A549 (cell line): ENCODE measurements around the gene ANKRD12. TPM values are rescaled to one million over a fixed set of nuclear protein-coding genes. Genes with fewer than 3 reads are reported as not detected.

Experiments used
- ATAC-seq, 2 experiments: fragments of 200-7000 bp in 1 of 2; fragments of >200 bp in 1 of 2; cut with Nextera tagmentation in 1 of 2; cut with Tn5 transposase in 1 of 2; 3 replicates each; pipeline versions ENCODE4 v1.8.0 to v1.9.1; 2018 to 2020; ENCODE audit warnings: mild to moderate bottlenecking in 1 of 2, moderate library complexity in 1 of 2
- CTCF ChIA-PET: fragments of 300-600 bp; sonication (Branson Sonifier 250); formaldehyde crosslinking; extraction: SDS; loops from one replicate; lab custom pipeline; 2021; ENCODE audit warnings: antibody characterized with exemption, inconsistent platforms; lab: Yijun Ruan, JAX
- POLR2A ChIA-PET: fragments of 350-600 bp; formaldehyde crosslinking; extraction: SDS; loops from one replicate; lab custom pipeline; 2021; ENCODE audit warnings: antibody characterized with exemption, inconsistent platforms; lab: Yijun Ruan, JAX
- DNase-seq, 2 experiments: peaks; one replicate each; pipeline versions ENCODE4 v3.0.0 to v3.0.0-alpha.2; 2011 to 2016; ENCODE audit warnings: low read depth in 1 of 2, low spot score in 1 of 2
- FAIRE-seq: peaks from 2 replicates; lab custom pipeline; 2011; peaks lifted over from hg19 to GRCh38; lab: Jason Lieb, UNC
- H3K27ac ChIP-seq, 2 experiments: fragments of >200 bp; sonication (Bioruptor Twin); formaldehyde crosslinking; 3 replicates each; pipeline ENCODE4 v1.5.1; 2016 to 2017
- H3K4me1 ChIP-seq: fragments of >200 bp; sonication (Bioruptor Twin); formaldehyde crosslinking; 3 replicates; pipeline ENCODE4 v1.6.1; 2016
- H3K4me2 ChIP-seq: fragments of >200 bp; sonication (Bioruptor Twin); formaldehyde crosslinking; 3 replicates; pipeline ENCODE4 v1.6.1; 2016
- H3K4me3 ChIP-seq: fragments of >200 bp; sonication (Bioruptor Twin); formaldehyde crosslinking; 3 replicates; pipeline ENCODE4 v1.5.1; 2016
- H3K9me3 ChIP-seq: fragments of >200 bp; sonication (Bioruptor Twin); formaldehyde crosslinking; 3 replicates; pipeline ENCODE4 v1.6.1; 2016
- BHLHE40 ChIP-seq: IDR thresholded peaks from 2 replicates; pipeline ENCODE4 v1.6.1; 2012; ENCODE audit warnings: low read depth, low read length, inconsistent platforms
- CBX2 ChIP-seq: fragments of 200-600 bp; sonication (generic); IDR thresholded peaks from 2 replicates; pipeline ENCODE4 v1.6.1; 2016; ENCODE audit warnings: low read depth, mild to moderate bottlenecking, borderline replicate concordance
- CBX8 ChIP-seq: fragments of 200-600 bp; sonication (generic); IDR thresholded peaks from 2 replicates; pipeline ENCODE4 v1.6.1; 2016
- CHD4 ChIP-seq: fragments of 200-600 bp; sonication (generic); IDR thresholded peaks from 2 replicates; pipeline ENCODE4 v1.6.1; 2016; ENCODE audit warnings: antibody characterized with exemption, mild to moderate bottlenecking, borderline replicate concordance
- EHF ChIP-seq: fragments of 250-450 bp; sonication (Bioruptor Pico); IDR thresholded peaks from 2 replicates; pipeline ENCODE4 v1.5.0; 2020; ENCODE audit warnings: mild to moderate bottlenecking
- EHMT2 ChIP-seq: fragments of 200-600 bp; sonication (generic); IDR thresholded peaks from 2 replicates; pipeline ENCODE4 v1.6.1; 2016; ENCODE audit warnings: antibody characterized with exemption, low read depth, mild to moderate bottlenecking, moderate library complexity
- FOSB ChIP-seq: fragments of 250-450 bp; sonication (Bioruptor Pico); IDR thresholded peaks from 2 replicates; pipeline ENCODE4 v1.5.0; 2020; ENCODE audit warnings: mild to moderate bottlenecking, moderate library complexity
- HEYL ChIP-seq: fragments of 250-450 bp; sonication (Bioruptor Pico); IDR thresholded peaks from 2 replicates; pipeline ENCODE4 v1.8.0; 2021; ENCODE audit warnings: mild to moderate bottlenecking, moderate library complexity
- HOXB5 ChIP-seq: fragments of 250-450 bp; sonication (Bioruptor Pico); IDR thresholded peaks from 2 replicates; pipeline ENCODE4 v1.5.0; 2020; ENCODE audit warnings: mild to moderate bottlenecking, moderate library complexity
- JUN ChIP-seq, 2 experiments: fragments of >200 bp; sonication (Bioruptor Twin); formaldehyde crosslinking; IDR thresholded peaks; 2 replicates in 1 of 2; 3 replicates in 1 of 2; pipeline ENCODE4 v1.6.1; 2016 to 2017
- KDM1A ChIP-seq: fragments of 200-600 bp; sonication (generic); IDR thresholded peaks from 2 replicates; pipeline ENCODE4 v1.6.1; 2016; ENCODE audit warnings: low read depth, mild to moderate bottlenecking
- MAFK ChIP-seq: fragments of 450-650 bp; IDR thresholded peaks from 2 replicates; pipeline ENCODE4 v1.6.1; 2014; ENCODE audit not compliant: partially characterized antibody
- NFE2L2 ChIP-seq: fragments of 150-350 bp; conservative IDR thresholded peaks from 2 replicates; pipeline ENCODE4 v1.6.1; 2014; ENCODE audit warnings: low read length
- NR3C1 ChIP-seq: fragments of >200 bp; sonication (Bioruptor Twin); formaldehyde crosslinking; IDR thresholded peaks from 3 replicates; pipeline ENCODE4 v1.6.1; 2017
- POLR2AphosphoS2 ChIP-seq: conservative IDR thresholded peaks from 2 replicates; pipeline ENCODE4 v1.6.1; 2012; ENCODE audit warnings: low read length, improper control_type of control experiment, inconsistent platforms
- RARB ChIP-seq: fragments of 250-450 bp; sonication (Bioruptor Pico); IDR thresholded peaks from 2 replicates; pipeline ENCODE4 v1.8.0; 2021; ENCODE audit warnings: mild to moderate bottlenecking, moderate library complexity
- SMC3 ChIP-seq: fragments of >200 bp; sonication (Bioruptor Twin); formaldehyde crosslinking; IDR thresholded peaks from 3 replicates; pipeline ENCODE4 v1.6.1; 2018; ENCODE audit warnings: inconsistent platforms
- TFCP2L1 ChIP-seq: fragments of 250-450 bp; sonication (Bioruptor Pico); IDR thresholded peaks from 2 replicates; pipeline ENCODE4 v1.5.0; 2021; ENCODE audit warnings: mild to moderate bottlenecking
- WGBS: methylation state at CpG from one replicate; pipeline ENCODE4 v1.1.6; 2017; ENCODE audit errors: missing lambda C conversion rate; 5-methylcytosine and 5-hydroxymethylcytosine counted together
- polyA plus RNA-seq, 4 experiments: library from polyadenylated mRNA; depleted of rRNA in 3 of 4; stranded (reverse); fragments of >200 nt; fragmentation: RNase III in 1 of 4; extraction: RNeasy Plus Mini Kit Qiagen cat#74134 plus additional on column Dnase treatment in 1 of 4; gene quantifications; 2 replicates in 3 of 4; 3 replicates in 1 of 4; pipeline ENCODE4 v1.2.3, GENCODE V29; 2011 to 2017
- TF ChIP-seq, protein P1 (sequence below): IDR thresholded peaks from 2 replicates; pipeline ENCODE4 v1.6.1; 2012
- TF ChIP-seq, protein P2 (sequence below): IDR thresholded peaks from 2 replicates; pipeline ENCODE4 v1.6.1; 2012; ENCODE audit warnings: low read depth, borderline replicate concordance
- TF ChIP-seq, protein P3 (sequence below): fragments of 250-450 bp; sonication (Bioruptor Pico); IDR thresholded peaks from 2 replicates; pipeline ENCODE4 v1.5.0; 2021; ENCODE audit warnings: mild to moderate bottlenecking, moderate library complexity, borderline replicate concordance
- TF ChIP-seq, protein P4 (sequence below): fragments of 250-450 bp; sonication (Bioruptor Pico); IDR thresholded peaks from 2 replicates; pipeline ENCODE4 v1.5.0; 2020; ENCODE audit warnings: low read depth, mild to moderate bottlenecking, moderate library complexity
- TF ChIP-seq, protein P5 (sequence below): IDR thresholded peaks from 2 replicates; pipeline ENCODE4 v1.6.1; 2012

Gene ANKRD12
- polyA plus RNA-seq, 2 of the 4 experiments (the other 2 are of a cell fraction), result 2.7 to 7.3 TPM

DNA sequence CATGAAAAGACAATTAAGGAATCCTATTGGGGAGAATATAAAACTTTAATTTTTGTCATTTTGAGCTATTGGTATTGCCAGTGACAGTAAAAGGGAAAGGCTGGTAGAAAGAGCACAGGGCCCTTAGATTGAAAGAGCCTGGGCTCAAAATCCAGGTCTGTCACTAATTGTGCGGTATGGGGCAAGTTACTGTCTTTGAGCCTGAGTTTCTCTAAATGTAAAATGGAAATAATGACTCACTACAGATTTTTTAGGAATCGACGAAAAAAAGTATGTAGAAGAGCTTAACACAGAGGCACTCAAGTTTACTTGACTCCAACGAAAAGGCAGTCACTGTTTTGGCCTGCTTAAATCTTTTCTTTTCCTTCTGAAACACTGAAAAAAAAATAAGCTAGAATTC lies 27.1 kb upstream of the ANKRD12 start:
- ChIA-PET POLR2A (no interaction called here), CTCF (interaction anchor here (0.6 to 1.4 kb wide), 6 partner anchors 9 to 408 kb away, joined by 3 to 5 read pairs (median 4); no protein-coding TSS in a partner anchor)
- FAIRE-seq (no peak), DNase-seq (no peak), ATAC-seq (no peak)
- Histone ChIP-seq H3K4me3 (no peak overlapping the region), H3K9me3 (no peaks in the 10 kb centered on the region), H3K4me2 (no peak overlapping the region), H3K27ac (no peak overlapping the region), H3K4me1 (peaks cover 43% of the 10 kb centered on the region)
- WGBS, result 87% methylated on average over 4 of the region's 4 CpGs
- TF ChIP-seq TFCP2L1 (CRISPR knock-in tag) (no peak), HEYL (CRISPR knock-in tag) (no peak), MAFK (no peak), FOSB (no peak), POLR2AphosphoS2 (no peak), SMC3 (no peak), EHMT2 (no peak), HOXB5 (no peak), CBX8 (no peak), CHD4 (no peak), EHF (CRISPR knock-in tag) (no peak), NFE2L2 (no peak), KDM1A (no peak)
- TF ChIP-seq, protein P1, sequence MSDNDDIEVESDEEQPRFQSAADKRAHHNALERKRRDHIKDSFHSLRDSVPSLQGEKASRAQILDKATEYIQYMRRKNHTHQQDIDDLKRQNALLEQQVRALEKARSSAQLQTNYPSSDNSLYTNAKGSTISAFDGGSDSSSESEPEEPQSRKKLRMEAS, result no peak
- TF ChIP-seq, protein P2, sequence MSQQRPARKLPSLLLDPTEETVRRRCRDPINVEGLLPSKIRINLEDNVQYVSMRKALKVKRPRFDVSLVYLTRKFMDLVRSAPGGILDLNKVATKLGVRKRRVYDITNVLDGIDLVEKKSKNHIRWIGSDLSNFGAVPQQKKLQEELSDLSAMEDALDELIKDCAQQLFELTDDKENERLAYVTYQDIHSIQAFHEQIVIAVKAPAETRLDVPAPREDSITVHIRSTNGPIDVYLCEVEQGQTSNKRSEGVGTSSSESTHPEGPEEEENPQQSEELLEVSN, result no peak
- TF ChIP-seq, protein P3, sequence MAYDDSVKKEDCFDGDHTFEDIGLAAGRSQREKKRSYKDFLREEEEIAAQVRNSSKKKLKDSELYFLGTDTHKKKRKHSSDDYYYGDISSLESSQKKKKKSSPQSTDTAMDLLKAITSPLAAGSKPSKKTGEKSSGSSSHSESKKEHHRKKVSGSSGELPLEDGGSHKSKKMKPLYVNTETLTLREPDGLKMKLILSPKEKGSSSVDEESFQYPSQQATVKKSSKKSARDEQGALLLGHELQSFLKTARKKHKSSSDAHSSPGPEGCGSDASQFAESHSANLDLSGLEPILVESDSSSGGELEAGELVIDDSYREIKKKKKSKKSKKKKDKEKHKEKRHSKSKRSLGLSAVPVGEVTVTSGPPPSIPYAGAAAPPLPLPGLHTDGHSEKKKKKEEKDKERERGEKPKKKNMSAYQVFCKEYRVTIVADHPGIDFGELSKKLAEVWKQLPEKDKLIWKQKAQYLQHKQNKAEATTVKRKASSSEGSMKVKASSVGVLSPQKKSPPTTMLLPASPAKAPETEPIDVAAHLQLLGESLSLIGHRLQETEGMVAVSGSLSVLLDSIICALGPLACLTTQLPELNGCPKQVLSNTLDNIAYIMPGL (CRISPR knock-in tag), result no peak
- TF ChIP-seq, protein P4, sequence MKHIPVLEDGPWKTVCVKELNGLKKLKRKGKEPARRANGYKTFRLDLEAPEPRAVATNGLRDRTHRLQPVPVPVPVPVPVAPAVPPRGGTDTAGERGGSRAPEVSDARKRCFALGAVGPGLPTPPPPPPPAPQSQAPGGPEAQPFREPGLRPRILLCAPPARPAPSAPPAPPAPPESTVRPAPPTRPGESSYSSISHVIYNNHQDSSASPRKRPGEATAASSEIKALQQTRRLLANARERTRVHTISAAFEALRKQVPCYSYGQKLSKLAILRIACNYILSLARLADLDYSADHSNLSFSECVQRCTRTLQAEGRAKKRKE, result no peak
- TF ChIP-seq, protein P5, sequence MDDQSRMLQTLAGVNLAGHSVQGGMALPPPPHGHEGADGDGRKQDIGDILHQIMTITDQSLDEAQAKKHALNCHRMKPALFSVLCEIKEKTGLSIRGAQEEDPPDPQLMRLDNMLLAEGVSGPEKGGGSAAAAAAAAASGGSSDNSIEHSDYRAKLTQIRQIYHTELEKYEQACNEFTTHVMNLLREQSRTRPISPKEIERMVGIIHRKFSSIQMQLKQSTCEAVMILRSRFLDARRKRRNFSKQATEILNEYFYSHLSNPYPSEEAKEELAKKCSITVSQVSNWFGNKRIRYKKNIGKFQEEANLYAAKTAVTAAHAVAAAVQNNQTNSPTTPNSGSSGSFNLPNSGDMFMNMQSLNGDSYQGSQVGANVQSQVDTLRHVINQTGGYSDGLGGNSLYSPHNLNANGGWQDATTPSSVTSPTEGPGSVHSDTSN, result no peak

DNA sequence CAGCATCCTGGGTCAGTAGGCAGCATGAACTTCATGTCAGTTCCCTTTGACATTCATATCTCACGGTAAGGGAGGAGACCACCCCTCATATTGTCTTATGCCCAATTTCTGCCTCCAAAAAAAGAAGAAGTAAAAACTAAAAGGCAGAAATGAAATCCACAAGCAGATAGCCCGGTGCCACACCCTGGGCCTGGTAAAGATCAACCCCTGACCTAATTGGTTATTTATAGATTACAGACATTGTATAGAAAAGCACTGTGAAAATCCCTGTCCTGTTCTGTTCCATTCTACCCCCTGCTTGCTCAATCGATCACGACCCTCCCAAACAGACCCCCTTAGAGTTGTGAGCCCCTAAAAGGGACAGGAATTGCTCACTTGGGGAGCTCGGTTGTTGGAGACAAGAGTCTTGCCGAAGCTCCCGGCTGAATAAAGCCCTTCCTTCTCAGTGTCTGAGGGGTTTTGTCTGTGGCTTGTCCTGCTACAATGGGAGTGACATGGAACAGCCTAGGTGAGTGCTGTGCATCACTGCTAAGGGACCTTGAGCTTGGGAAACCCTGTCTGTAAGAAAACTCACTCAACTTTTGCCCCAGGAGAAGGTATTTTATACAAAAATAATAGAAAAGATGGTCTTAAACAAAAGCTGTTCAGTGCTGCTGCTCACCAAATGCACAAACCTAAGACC lies 23.0 kb upstream of the ANKRD12 start:
- no peak overlapping the region for H3K27ac ChIP-seq
- DNase-seq, result no peak
- CTCF ChIA-PET, result interaction anchor here (0.6 to 1.6 kb wide), 2 partner anchors 10 to 25 kb away, joined by 4 to 6 read pairs; no protein-coding TSS in a partner anchor

DNA sequence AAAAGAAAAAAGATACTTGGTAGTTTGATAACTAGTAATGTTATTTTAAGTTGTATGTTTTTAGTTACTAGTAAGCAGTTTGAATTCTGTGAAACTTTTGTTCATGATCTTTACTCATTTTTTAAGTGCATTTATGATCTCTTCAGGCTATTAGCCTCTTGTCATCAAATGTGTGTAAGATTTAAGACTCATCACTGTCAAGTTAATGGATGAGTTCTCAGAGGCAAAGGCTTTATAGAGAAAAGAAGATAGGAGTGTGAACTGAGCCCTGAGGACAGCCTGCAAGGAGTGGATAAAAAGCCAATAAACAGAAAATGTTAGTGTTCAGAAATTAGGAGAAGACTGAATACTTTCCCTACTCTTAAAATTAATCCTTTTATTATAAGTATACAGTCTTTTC lies 20.6 kb upstream of the ANKRD12 start:
- TF ChIP-seq JUN (IDR thresholded peaks at IDR 0.05), result no peak
- TF ChIP-seq BHLHE40, result no peak
- TF ChIP-seq, protein P1, result no peak
- TF ChIP-seq CBX2, result no peak
- FAIRE-seq (no peak), DNase-seq (no peak), ATAC-seq (no peak)
- Histone ChIP-seq H3K27ac (no peak overlapping the region), H3K4me3 (no peak overlapping the region), H3K4me2 (no peak overlapping the region), H3K4me1 (peaks cover 37% of the 10 kb centered on the region), H3K9me3 (no peaks in the 10 kb centered on the region)
- ChIA-PET POLR2A (no interaction called here), CTCF (no interaction called here)

More for the DNA sequence above, 23.0 kb upstream of the ANKRD12 start:
- H3K4me2 ChIP-seq, result no peak overlapping the region
- no peak overlapping the region for H3K4me3 ChIP-seq
- 78% methylated on average over 7 of the region's 7 CpGs for WGBS
- peaks cover 38% of the 10 kb centered on the region for H3K4me1 ChIP-seq
- POLR2A ChIA-PET, result no interaction called here
- H3K9me3 ChIP-seq, result no peaks in the 10 kb centered on the region
- ATAC-seq, result no peak
- no peak for FAIRE-seq
- TF ChIP-seq NR3C1 (no peak), RARB (CRISPR knock-in tag) (no peak), FOSB (no peak), POLR2AphosphoS2 (no peak)
